CD4-positive, alpha-beta T cell treated with Interleukin-6 for 4 hours (primary cell): ENCODE data around the gene CDC45.
"Not testable (repeated sequence)": the region's sequence is repeated elsewhere in the genome, so short reads cannot be mapped to it uniquely, and the experiment has no call there.

Experiments used
- DNase-seq: peaks from one replicate; pipeline ENCODE4 v3.0.0-alpha.2; 2020; ENCODE audit warnings: mixed read lengths

The CDC45 gene, protein sequence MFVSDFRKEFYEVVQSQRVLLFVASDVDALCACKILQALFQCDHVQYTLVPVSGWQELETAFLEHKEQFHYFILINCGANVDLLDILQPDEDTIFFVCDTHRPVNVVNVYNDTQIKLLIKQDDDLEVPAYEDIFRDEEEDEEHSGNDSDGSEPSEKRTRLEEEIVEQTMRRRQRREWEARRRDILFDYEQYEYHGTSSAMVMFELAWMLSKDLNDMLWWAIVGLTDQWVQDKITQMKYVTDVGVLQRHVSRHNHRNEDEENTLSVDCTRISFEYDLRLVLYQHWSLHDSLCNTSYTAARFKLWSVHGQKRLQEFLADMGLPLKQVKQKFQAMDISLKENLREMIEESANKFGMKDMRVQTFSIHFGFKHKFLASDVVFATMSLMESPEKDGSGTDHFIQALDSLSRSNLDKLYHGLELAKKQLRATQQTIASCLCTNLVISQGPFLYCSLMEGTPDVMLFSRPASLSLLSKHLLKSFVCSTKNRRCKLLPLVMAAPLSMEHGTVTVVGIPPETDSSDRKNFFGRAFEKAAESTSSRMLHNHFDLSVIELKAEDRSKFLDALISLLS

DNA sequence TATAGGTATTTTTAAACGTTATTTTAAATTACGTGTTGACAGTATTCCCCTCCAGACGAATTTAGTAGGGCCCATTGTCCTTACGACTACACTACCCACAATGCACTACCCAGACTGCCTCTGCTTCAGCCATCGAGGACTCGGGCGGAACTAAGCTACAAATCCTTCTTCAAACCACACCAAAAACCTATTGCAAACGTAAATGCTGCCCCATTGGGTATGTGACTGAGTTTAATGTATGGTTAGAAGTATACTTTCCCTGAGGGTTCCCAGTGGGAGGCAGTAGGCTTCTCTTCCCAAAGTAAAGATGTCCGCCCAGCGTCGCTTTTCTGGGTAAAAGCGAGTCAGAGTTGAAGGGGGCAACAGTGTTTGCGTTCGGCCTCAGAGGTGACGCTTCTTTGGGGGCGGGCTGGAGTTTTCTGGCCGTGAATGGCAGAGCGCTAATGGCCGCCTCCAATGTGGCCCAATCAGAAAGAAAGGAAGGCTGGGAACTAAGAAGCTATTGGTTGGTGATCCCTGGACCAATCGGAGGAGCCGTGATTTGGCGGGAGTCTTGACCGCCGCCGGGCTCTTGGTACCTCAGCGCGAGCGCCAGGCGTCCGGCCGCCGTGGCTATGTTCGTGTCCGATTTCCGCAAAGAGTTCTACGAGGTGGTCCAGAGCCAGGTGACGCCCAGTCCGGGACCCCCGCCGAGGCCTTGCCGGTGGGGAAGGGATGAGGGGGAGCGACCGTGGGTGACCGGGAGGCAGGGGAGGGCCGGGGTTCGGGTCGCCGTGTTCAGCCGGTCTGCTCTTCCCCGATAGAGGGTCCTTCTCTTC lies at the start of gene CDC45:
CDC45 (plus strand) TSS at position 566 of the 818 bp plus-strand sequence; CDS start at position 615, 49 bp downstream.
- peak; percentile 95 for DNase-seq

DNA sequence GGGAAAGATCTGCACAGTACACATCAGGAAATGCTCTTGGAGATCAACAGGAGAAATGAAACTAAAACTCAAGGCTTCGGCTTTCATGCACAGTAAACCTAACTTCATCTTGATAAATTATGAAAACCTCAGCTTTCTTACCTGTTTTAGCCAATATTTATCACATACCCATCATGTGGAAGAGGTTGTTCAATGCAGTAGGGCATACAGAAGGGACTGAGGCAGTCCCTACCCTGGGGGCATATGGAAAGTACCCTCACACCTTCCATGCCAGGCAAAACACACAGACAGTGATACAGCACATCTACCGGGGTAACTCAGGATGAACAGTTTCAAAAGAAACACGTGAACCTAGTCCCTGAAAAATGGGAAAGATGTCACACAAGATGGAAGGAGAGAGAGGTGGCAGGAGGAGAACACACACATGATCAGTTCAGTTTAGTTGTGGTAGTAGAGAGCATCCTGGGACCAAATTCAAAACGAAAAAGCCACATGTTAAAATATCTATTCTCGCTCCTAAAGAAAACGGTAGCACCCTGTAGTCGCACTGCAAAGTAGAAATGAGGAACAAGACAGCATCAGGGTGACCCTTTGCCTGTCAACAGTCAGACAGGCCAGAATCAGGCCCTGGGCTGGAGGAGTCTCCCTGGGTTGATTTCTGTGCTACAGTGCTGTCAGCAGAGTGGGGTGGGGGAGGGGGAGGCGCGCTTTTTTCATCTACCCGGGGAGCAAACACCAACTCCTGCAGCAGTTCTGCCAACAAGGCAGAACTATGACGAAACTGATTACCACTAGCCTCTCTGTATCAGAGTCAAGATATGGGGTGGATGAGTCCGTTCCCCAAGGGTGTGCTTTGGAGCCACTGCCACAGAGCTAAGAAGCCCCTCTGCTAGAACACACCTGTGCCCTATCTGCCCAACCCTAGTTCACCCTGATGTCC lies 49.5 kb upstream of the CDC45 start:
- peak; percentile 56 for DNase-seq

DNA sequence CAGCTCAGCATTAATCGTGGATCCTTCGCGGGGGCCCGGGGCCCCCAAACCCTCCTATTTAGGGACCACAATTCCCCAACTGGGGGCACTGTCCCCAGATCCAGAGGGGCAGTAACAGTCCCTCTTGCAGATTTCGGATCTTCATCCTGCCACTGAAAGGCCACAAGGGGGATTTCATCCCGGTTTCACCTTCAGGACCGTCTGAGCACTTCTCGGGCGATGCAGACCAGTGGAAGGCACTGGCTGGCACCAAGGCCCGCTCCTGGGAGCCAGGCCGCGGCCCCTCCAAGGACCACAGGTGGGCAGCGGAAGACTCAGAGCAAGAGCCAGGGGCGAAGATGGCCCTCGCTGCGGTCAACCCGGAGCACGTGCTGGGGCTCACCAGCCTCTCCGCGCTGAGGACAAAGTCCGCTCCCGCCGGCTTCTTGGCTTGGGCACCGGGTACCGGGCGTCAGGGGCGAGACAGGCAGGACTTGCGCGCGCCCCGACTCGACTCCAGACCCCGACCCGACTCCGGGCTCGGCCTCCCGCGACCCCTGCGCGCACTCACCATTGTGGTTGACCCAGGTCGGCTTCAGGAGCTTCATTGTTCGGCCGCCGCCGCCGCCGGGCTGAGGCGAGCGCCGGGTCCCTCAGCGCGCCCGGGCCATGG lies 48.7 kb upstream of the CDC45 start:
- DNase-seq, result no peak

DNA sequence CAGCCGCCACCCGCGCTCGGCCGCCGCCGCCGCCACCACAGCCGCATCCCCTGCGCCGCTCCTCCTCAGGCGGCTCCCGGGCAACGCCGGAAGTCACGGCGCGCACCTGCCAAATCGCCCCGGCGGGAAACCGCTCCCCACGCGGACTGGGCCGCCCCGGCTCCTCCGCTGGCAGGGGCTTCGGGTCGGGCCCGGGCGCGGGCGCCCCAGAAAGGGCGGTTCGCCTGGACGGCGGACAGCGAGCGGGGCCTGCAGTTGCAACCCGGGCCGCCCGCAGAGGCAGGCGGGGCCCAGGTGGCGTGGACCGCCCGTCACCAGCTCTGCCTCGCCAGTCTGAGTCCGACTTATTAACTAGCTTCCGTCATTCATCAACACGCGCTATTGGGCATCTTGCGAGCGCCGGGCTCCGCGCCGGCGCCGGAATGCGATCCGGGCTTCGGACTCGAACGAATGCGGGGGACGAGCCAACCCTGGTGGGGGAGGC lies 48.0 kb upstream of the CDC45 start, which contains the start of gene HIRA:
HIRA (minus strand) TSS at position 85 of the 484 bp plus-strand sequence. CDS start 257 bp downstream, outside the sequence.
- peak; percentile 83 for DNase-seq

DNA sequence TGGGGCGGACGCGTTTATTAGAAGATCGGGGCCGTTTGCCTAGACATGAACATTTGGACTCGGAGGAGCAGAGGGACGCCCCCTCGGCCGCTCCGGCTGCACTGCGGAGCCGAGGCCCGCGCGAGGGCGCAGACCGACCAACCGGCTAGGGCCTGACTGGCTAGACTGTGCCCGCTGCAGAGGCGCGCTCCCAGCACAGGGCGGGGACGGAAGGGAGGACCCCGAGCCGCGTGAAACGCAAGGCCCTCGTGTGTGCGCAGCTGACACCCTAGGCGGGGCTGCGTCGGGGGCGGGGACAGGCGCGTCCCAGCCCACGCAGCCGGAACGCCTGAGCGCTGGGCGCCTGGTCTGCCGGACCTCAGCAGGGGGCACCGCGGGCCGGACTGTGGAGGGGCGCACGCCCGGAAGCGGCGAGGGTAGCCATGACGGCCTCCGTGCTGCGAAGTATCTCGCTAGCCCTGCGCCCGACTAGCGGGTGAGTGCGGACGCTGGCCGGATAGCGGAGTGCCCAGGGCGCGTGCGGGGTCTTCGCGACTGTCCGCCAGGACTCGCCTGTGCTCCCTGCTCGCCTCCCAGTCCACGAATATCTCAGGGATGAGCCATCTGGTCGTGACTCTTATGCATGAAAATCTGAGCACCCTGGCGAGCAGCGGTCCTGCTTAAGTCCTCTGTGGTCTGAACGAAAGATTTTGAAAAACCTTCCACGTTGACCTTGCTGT lies 47.4 kb upstream of the CDC45 start, which contains the start of gene MRPL40:
MRPL40 (plus strand) TSS at position 413 of the 719 bp plus-strand sequence; CDS start at position 423, 10 bp downstream.
- DNase-seq, result peak; percentile 94

DNA sequence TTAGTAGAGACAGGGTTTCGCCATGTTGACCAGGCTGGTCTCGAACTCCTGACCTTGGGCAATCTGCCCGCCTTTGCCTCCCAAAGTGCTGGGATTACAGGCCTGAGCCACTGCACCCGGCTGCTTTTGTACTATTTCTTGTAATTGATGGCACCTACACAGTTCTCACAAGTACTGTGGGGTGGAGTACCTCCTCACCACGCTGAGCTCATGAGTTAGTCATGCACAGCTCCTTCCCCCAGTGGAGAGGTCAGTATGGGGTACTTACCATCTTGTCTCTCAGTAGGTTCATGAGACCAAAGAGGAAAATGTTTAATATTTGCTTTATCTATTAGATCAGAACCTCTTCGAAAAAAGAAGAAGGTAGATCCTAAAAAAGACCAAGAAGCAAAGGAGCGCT lies 45.3 kb upstream of the CDC45 start:
- no peak for DNase-seq

DNA sequence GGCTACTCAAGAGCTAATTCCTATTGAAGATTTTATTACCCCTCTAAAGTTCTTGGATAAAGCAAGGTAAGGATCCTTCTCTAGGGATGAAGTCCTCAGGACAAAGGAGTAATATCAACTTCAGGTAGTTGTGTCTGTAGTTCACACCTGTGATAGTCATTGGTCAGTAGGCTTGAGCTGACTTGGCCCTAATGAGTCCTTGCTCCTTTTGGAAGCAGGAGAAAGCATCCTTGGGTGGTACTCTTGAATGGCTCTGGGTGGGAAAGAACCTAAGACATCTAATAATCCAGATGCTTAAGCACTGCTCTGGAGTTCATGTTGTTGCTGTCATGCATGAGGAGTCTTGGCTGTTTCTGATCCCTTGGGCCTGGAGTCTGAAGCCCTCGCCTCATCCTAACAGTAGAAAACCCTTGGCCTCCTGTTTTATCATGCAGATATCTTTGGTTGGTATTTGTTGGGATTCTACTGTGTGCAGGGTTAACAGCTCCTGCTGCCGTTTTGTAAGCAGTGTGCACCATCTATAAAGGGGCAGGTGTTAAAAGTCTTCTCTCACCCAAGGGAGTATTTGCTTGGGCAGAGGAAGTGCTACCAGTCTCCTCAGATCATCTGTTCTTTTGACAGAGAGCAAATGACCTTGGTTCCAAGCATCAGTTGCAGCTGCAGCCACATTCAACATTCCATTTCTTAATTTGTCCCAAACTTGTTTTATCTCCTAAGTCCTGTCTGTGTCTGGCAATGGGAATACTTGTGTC lies 44.7 kb upstream of the CDC45 start:
- DNase-seq, result no peak

DNA sequence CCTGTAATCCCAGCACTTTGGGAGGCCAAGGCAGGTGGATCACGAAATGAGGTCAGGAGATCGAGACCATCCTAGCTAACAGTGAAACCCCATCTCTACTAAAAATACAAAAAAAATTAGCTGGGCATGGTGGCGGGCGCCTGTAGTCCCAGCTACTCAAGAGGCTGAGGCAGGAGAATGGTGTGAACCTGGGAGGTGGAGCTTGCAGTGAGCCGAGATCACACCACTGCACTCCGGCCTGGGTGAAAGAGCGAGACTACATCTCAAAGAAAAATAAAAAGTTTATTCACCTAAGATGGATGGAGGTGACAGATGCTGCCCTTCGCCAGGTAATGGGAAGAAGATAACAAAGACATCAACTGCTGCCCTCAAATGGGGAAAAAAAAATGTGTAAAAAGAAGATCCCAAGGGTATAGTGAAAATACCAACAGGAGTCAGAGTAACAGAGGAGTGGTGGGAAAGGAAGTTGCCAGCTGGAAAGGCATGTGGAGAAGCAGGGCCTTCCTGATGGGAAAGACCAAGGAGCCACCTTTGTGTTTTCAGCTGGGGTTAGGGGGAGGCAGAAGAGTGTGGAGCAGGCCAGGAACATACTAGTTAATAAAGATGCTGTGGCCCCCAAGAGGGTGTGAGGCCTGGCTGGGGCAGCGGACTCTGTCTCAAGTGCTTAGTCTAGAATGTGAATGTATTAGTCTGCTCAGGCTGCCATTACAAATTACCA lies 43.1 kb upstream of the CDC45 start:
- DNase-seq, result not testable (repeated sequence)

DNA sequence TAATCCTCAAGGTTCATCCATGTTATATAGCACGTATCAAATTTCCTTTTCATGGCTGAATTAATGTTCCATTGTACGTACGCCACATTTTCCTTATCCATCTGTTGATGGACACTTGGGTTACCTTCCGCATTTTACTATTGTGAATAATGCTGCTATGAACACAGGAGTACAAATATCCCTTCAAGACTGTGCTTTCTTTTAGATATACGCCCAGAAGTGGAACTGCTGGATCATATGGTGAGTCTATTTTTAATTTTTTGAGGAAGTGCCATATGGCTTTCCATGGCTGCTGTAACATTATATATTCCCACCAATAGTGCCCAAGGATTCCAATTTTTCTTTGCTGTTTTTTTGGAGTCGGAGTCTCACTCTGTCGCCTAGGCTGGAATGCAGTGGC lies 41.4 kb upstream of the CDC45 start:
- DNase-seq, result no peak

DNA sequence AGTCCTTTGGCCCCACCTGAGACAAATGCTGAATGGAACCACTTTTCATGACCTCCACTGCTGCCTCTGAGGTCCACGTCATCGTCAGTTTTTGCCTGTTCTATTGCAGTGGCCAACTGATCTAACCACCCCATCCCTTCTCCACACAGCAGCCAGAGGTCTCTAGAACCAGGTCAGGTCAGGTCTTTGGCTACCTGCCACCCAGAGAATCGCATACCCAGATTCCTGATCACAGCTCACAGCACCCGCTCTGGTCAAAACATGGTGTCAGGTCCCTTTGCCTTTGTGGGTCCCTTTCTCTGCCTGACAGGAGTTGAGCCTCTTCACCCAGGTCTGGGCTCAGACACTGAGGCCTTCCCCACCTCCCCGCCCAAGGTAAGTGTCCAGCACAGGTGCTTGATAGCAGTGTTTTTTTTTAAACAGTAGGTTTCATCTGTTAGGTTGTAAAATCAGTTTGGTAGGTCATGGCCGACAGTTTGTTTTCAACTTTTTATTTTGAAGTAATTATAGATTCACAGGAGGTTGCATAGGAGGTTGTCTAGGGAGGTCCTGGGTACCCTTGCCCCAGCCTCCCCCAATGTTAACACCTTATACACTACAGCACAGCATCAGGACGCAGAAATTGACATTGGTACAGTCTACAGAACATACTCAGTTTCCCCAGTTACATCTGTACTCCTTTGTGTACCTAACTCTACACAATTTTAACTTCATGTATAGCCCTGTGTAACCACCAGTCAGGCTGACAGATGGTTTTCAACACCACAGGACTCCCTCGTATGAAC lies 39.1 kb upstream of the CDC45 start:
- no peak for DNase-seq

DNA sequence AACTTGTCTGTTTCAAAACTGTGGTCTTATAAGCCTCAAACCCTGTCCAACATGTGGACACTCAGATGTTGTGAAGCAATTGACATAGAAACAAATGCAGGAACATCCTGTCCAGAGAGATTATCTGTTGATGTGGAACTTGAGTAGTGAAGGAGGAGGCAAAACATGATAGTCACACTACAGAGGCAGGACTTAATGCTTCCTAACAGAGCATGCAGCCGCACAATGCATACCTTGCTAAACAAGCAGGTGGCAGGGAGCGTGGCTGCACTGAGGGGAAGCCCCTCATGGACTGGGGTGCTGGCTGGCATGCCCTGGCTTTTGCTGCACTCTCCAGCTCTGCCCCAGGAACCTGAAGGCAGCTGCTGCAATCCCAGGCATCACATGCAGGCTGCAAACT lies 37.6 kb upstream of the CDC45 start:
- no peak for DNase-seq

DNA sequence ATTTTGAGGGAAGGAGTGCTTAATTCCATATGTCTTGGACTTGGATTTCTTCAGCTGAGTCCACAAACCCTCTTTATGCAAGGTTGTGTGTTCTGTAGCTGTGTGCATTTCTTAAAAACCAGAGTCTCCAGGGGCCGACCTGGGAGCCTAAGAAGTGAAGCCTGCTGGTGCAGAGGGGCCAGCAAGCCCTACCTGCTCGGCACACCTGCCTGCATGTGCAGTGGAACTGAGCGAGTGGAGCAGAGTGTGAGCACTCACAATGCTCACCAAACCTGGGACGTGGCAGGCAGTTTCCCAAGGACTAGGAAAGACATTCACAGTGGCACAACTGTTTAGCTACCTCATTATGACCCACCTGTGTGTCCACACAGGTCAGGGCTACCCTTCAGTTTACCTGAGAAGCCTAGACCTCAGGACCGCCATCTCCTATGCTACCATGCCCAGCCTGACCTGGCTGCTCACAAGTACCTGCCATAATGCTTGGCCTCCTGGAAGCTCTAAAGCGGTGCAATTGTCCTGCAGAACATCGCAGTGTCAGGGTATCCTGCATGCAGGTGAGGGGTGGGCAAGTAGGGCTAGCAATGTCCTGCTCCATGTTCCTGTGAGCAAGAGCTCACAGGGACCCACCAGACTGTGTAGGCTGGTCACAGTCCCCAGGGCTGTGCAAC lies 36.0 kb upstream of the CDC45 start:
- no peak for DNase-seq

DNA sequence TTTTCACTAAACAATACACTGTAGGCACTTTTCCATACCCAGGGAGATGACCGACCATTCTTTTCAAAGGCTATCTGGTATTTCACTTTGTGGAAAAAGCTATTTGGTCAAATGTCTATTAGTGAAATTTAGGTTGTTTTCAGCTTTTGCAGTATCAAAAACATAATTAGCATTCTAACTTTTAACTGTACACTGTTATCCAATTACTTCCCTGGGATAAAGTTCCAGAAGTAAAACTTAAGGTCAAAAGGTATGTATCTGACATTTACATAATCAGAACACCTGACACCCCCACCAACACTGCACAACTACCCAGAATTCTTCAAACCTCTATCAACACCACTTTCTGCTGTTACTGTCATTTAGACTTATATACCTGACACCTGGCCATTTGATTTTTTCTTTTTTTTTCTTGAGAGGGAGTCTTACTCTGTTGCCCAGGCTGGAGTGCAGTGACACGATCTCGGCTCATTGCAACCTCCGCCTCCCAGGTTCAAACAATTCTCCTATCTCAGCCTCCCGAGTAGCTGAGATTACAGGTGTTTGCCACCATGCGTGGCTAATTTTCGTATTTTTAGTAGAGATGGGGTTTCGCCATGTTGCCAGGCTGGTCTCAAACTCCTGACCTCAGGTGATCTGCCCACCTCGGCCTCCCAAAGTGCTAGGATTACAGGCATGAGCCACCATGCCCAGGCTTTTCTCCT lies 34.3 kb upstream of the CDC45 start:
- DNase-seq, result not testable (repeated sequence)

DNA sequence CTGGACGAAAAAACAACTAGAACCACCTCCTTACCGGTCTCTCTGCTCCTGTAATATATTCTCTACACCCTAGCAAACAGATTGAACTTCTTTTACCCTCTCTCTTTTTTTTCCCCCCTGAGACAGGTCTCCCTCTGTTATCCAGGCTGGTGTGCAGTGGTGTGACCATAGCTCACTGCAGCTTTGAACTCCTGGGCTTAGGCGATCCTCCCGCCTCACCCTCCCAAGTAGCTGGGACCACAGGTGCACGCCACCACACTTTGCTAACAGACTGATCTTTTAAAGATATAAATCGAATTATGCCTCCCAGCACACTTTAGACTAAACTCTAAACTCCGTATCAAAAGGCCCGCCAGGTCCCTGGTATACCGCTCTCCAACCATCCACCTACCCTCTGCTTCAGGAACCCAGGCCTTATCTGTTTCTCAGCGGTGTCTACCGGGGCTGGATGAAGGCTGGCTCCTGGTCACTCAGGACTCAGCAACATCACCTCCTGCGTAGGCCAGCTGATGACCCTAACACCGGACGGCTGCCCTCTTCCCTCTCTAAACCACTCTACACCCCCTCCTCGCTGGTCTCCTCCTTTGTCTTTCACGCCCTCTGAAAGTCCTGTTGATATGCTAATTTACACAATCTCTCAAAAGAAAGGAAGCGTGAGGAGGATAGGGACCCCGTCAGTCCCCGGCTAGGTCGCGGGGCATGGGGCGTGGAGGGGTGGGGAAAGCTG lies 33.0 kb upstream of the CDC45 start:
- peak; percentile 7 for DNase-seq

DNA sequence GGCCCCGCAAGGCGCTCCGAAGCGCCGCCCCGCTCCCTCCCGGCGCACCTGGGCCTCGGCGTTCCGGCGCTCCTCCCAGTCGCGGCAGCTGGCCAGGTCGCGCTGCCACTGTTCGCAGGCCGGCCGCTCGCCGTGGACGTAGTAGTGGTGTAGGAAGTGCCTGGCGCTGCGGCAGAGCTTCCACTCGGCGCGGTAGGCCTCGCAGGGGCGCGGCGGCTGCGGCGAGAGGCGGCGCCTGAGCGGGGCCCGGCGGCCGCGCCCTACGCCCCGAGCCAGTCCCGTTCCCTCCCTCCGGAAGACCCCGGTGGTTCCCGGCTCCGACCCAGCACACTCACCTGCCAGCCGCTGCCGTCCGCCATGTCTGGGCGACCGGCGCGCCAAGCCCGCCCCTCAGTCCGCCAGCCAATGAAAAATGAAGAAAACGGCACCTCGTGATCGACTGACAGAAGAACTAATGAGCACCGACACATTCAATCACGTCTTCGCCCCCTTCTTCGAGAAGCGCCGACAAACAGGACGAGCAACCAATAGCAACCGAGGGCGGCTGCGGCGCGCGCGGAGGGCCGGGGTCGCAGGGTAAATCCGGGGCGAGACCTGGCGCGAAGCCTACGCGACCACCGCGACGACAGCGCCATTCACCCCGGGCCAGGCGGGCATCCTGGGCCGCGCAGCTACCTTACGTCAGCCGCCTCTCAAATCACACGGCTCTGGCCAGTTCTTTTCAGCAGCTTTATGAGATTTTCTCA lies 32.2 kb upstream of the CDC45 start, which contains the start of gene C22orf39:
C22orf39 (minus strand) TSS at position 382 of the 746 bp plus-strand sequence; CDS start at position 359, 23 bp downstream.
- DNase-seq, result peak; percentile 89
